Natural killer cell (primary cell): Measurements from ENCODE around the gene LSAMP. TPM values are rescaled to one million over a fixed set of nuclear protein-coding genes. Genes with fewer than 3 reads are reported as not detected.
"Not testable (repeated sequence)": the region's sequence is repeated elsewhere in the genome, so short reads cannot be mapped to it uniquely, and the experiment has no call there.

ENCODE experiments used
- ATAC-seq, 3 donors: fragments of 150-1000 bp in 2 of 3; fragments of 200-7000 bp in 1 of 3; cut with Tn5 transposase; 1 replicate in 1 of 3; 2 replicates in 2 of 3; pipeline ENCODE4 v1.10.0; 2021; ENCODE audit warnings: mild to moderate bottlenecking in 2 of 3, moderate library complexity in 2 of 3
- DNase-seq, 2 donors: peaks; one replicate each; pipeline versions ENCODE4 v3.0.0 to v3.0.0-alpha.2; 2013 to 2021; ENCODE audit warnings: mixed read lengths in 1 of 2
- H3K27ac ChIP-seq: one replicate; pipeline ENCODE4 v1.5.1; 2013; ENCODE audit warnings: mild to moderate bottlenecking, low read length
- H3K27me3 ChIP-seq: one replicate; pipeline ENCODE4 v1.6.1; 2013; ENCODE audit warnings: low read length; ENCODE audit not compliant: control insufficient read depth, insufficient read depth
- H3K36me3 ChIP-seq: one replicate; pipeline ENCODE4 v1.6.1; 2013; ENCODE audit warnings: low read length; ENCODE audit not compliant: control insufficient read depth, insufficient read depth
- H3K4me1 ChIP-seq: one replicate; pipeline ENCODE4 v1.6.1; 2013; ENCODE audit warnings: low read length; ENCODE audit not compliant: control insufficient read depth, insufficient read depth
- H3K4me3 ChIP-seq: one replicate; pipeline ENCODE4 v1.5.1; 2013; ENCODE audit warnings: low read length
- H3K9me3 ChIP-seq: one replicate; pipeline ENCODE4 v1.6.1; 2013; ENCODE audit warnings: low read length; ENCODE audit not compliant: control insufficient read depth, insufficient read depth
- H3K27ac Mint-ChIP-seq, 2 donors: one replicate each; pipeline ENCODE4 v1.8.0; 2022; ENCODE audit warnings: mild to moderate bottlenecking in 2 of 2, mixed read lengths in 2 of 2, moderate library complexity in 1 of 2
- H3K27me3 Mint-ChIP-seq, 2 donors: one replicate each; pipeline ENCODE4 v1.8.0; 2022; ENCODE audit warnings: low read depth in 2 of 2, mixed read lengths in 2 of 2
- H3K36me3 Mint-ChIP-seq: one replicate; pipeline ENCODE4 v1.8.0; 2022; ENCODE audit warnings: mixed read lengths
- H3K4me1 Mint-ChIP-seq, 2 donors: one replicate each; pipeline ENCODE4 v1.8.0; 2022; ENCODE audit warnings: mixed read lengths in 2 of 2
- H3K4me3 Mint-ChIP-seq: one replicate; pipeline ENCODE4 v1.8.0; 2022; ENCODE audit warnings: mild to moderate bottlenecking, moderate library complexity, mixed read lengths
- H3K9me3 Mint-ChIP-seq, 2 donors: one replicate each; pipeline ENCODE4 v1.8.0; 2022; ENCODE audit warnings: mixed read lengths in 2 of 2
- WGBS: methylation state at CpG from one replicate; pipeline ENCODE4 v1.1.7; 2013; ENCODE audit warnings: missing lambda C conversion rate; ENCODE audit not compliant: insufficient coverage; 5-methylcytosine and 5-hydroxymethylcytosine counted together
- intact Hi-C: fragments of 100-400 bp; cut with micrococcal nuclease; formaldehyde crosslinking; loops from one replicate; pipeline ENCODE4 v1.14.2; 2022
- total RNA-seq, 4 donors: library from RNA; stranded (reverse); fragments of 120-200 nt in 1 of 4; gene quantifications; one replicate each; pipeline versions ENCODE4 v1.2.3 to v1.2.4, GENCODE V29; 2013 to 2022
- TF ChIP-seq, protein P1 (sequence below): fragments of 200-600 bp; IDR thresholded peaks from one replicate; pipeline ENCODE4 v1.8.0; 2022; ENCODE audit warnings: antibody characterized with exemption

Gene LSAMP
- total RNA-seq, 3 donors from 2014 or later (not counting 1 experiment from before 2014, with no cell fraction given): not detected

DNA sequence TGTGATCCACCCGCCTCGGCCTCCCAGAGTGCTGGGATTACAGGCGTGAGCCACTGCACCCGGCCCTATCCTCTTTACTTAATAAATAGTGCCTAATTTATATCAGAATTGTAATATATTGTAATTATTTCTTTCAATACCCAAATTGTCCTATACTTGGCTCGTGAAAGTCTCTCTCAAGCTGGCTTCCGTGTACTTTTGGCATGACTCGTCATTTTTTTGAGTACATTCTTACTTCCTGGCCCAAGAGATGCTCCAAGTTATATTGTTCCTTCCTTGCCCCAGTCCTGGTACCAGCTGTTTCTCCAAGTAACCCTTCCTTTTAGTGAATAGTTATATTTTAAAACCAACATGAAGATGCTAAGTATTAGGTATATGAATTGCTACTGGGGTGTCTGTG, 366.7 kb downstream of the LSAMP start:
- Mint-ChIP-seq H3K27ac (no peak overlapping the region), H3K36me3 (peaks cover 6% of the 10 kb centered on the region), H3K4me3 (no peak overlapping the region), H3K4me1 (no peaks in the 10 kb centered on the region), H3K9me3 (peaks cover 10% of the 10 kb centered on the region in 2 donors), H3K27me3 (no peaks in the 10 kb centered on the region)
- no peaks in the 10 kb centered on the region for H3K27me3 ChIP-seq
- DNase-seq: no peak
- H3K27ac ChIP-seq: no peak overlapping the region
- no peak overlapping the region for H3K4me3 ChIP-seq
- ATAC-seq: no peak
- intact Hi-C loops: no loop called here
- H3K36me3 ChIP-seq: no peaks in the 10 kb centered on the region
- H3K4me1 ChIP-seq: no peaks in the 10 kb centered on the region
- TF ChIP-seq, protein P1, sequence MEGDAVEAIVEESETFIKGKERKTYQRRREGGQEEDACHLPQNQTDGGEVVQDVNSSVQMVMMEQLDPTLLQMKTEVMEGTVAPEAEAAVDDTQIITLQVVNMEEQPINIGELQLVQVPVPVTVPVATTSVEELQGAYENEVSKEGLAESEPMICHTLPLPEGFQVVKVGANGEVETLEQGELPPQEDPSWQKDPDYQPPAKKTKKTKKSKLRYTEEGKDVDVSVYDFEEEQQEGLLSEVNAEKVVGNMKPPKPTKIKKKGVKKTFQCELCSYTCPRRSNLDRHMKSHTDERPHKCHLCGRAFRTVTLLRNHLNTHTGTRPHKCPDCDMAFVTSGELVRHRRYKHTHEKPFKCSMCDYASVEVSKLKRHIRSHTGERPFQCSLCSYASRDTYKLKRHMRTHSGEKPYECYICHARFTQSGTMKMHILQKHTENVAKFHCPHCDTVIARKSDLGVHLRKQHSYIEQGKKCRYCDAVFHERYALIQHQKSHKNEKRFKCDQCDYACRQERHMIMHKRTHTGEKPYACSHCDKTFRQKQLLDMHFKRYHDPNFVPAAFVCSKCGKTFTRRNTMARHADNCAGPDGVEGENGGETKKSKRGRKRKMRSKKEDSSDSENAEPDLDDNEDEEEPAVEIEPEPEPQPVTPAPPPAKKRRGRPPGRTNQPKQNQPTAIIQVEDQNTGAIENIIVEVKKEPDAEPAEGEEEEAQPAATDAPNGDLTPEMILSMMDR: no peak
- no peaks in the 10 kb centered on the region for H3K9me3 ChIP-seq
- 76% methylated on average over 3 of the region's 7 CpGs for WGBS

DNA sequence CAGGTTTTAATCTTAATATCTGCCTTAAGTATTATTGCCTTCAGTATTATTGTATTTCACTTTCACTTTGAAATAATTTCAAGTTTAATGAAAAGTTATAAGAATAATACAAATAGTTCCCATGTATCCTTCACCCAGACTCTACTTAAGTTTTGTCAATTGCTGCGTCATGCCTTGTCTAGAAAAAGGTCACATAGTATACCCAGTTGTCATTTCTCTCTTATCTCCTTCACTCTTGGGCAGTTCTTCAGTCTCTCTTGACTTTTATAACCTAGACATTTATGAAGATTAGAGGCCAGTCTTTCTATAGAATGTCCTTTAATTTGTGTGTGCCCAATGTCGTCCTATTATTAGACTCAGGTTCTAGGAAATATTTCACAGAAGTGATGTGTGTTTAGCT, 367.7 kb downstream of the LSAMP start:
- ATAC-seq (no peak), DNase-seq (no peak)
- 93% methylated on average over 2 of the region's 2 CpGs for WGBS
- peaks cover 5 to 8% of the 10 kb centered on the region in 2 donors for H3K9me3 Mint-ChIP-seq
- peaks cover 6% of the 10 kb centered on the region for H3K36me3 Mint-ChIP-seq
- Histone ChIP-seq H3K27me3 (no peaks in the 10 kb centered on the region), H3K4me1 (no peaks in the 10 kb centered on the region), H3K27ac (no peak overlapping the region), H3K4me3 (no peak overlapping the region), H3K36me3 (no peaks in the 10 kb centered on the region), H3K9me3 (no peaks in the 10 kb centered on the region)
- intact Hi-C loops: no loop called here
- H3K27ac Mint-ChIP-seq: no peak overlapping the region
- TF ChIP-seq, protein P1: no peak
- no peaks in the 10 kb centered on the region for H3K4me1 Mint-ChIP-seq
- H3K4me3 Mint-ChIP-seq: no peak overlapping the region
- H3K27me3 Mint-ChIP-seq: no peaks in the 10 kb centered on the region

DNA sequence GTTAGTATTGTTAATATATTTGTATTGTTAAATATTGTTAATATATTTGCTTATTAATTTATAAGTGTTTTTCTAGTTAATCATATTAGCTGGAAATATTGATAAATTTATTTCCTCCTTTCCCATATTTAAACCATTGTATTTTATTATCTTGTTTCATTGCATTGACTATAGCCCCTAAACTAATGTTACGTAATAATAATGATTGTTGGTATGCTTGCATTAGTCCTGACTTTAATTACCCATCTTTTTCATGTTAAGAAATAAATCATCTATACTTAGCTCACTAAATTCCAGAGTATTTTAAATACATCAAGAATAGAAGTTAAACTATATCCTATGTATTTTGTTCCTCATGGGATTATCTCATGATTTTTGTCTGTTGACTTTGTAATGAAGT, 368.2 kb downstream of the LSAMP start:
- Mint-ChIP-seq H3K27ac (no peak overlapping the region), H3K36me3 (peaks cover 6% of the 10 kb centered on the region), H3K27me3 (no peaks in the 10 kb centered on the region), H3K4me3 (no peak overlapping the region), H3K9me3 (peaks cover 5 to 8% of the 10 kb centered on the region in 2 donors), H3K4me1 (no peaks in the 10 kb centered on the region)
- H3K27ac ChIP-seq: no peak overlapping the region
- TF ChIP-seq, protein P1: no peak
- H3K9me3 ChIP-seq: no peaks in the 10 kb centered on the region
- no CpG with 5 or more reads among the region's 1 CpG for WGBS
- no peaks in the 10 kb centered on the region for H3K36me3 ChIP-seq
- ATAC-seq (no peak), DNase-seq (no peak)
- no peak overlapping the region for H3K4me3 ChIP-seq
- H3K27me3 ChIP-seq: no peaks in the 10 kb centered on the region
- intact Hi-C loops: no loop called here
- no peaks in the 10 kb centered on the region for H3K4me1 ChIP-seq

DNA sequence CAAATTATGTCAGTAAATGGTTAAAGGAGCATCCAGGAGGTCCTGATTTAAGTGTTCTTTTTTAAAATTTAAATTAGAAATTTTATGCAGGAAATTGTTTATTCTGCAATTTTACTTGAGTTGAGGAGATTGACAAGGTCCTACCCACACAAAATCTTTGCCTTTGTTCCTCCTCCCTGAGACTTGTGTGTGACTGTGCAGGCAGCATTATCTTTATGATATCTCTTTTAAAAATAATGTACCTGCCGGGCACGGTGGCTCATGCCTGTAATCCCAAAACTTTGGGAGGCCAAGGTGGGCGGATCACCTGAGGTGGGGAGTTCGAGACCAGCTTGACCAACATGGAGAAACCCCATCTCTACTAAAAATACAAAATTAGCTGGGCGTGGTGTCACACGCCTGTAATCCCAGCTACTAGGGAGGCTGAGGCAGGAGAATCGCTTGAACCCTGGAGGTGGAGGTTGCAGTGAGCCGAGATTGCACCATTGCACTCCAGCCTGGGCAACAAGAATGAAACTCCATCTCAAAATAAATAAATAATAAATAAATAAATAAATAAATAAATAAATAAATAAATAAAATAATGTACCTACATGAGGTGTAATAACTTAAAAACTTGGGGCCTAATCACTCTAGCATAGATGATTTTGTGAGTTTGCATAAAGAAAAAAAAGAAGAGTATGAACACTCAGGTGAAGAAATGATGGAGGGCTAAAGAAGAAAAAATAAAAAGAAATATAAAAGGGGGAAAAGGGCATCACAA, 374.6 kb downstream of the LSAMP start:
- intact Hi-C loops, H3K4me3 ChIP-seq, H3K4me1 Mint-ChIP-seq, H3K27ac Mint-ChIP-seq, H3K27me3 ChIP-seq, H3K4me1 ChIP-seq, ATAC-seq, H3K27ac ChIP-seq, H3K9me3 Mint-ChIP-seq, H3K4me3 Mint-ChIP-seq, DNase-seq, H3K36me3 ChIP-seq, H3K36me3 Mint-ChIP-seq, H3K9me3 ChIP-seq, H3K27me3 Mint-ChIP-seq: not testable (repeated sequence)
- WGBS: 89% methylated on average over 5 of the region's 8 CpGs
